ENCODE measurements around the gene SPATA32.

Gene SPATA32

GRCh38 chr17:45255358-45255757, 6.5 kb downstream of the SPATA32 start:
- ATAC-seq: no peak

GRCh38 chr17:45253879-45254278, 8.0 kb downstream of the SPATA32 start:
- no peak for ATAC-seq
- TF ChIP-seq ZFP3 (CRISPR knock-in tag; IDR thresholded peaks at IDR 0.05) (no peak), BACH2 (CRISPR knock-in tag; IDR thresholded peaks at IDR 0.05; ENCODE audit: borderline replicate concordance) (no peak), RARB (CRISPR knock-in tag; IDR thresholded peaks at IDR 0.05) (no peak), TCF4 (CRISPR knock-in tag; IDR thresholded peaks at IDR 0.05; ENCODE audit: borderline replicate concordance) (no peak), OSR1 (CRISPR knock-in tag; IDR thresholded peaks at IDR 0.05) (no peak), ZNF8 (CRISPR knock-in tag; IDR thresholded peaks at IDR 0.05) (no peak), CREB5 (CRISPR knock-in tag; IDR thresholded peaks at IDR 0.05; ENCODE audit: low read depth) (no peak), TOX (CRISPR knock-in tag; IDR thresholded peaks at IDR 0.05; ENCODE audit: borderline replicate concordance) (no peak), ZC3H10 (CRISPR knock-in tag; IDR thresholded peaks at IDR 0.05) (no peak), ISL1 (CRISPR knock-in tag; IDR thresholded peaks at IDR 0.05) (no peak), CSDC2 (CRISPR knock-in tag; IDR thresholded peaks at IDR 0.05) (no peak), ESRRG (CRISPR knock-in tag; IDR thresholded peaks at IDR 0.05) (no peak), SNAI2 (CRISPR knock-in tag; IDR thresholded peaks at IDR 0.05) (no peak), GLIS3 (CRISPR knock-in tag; IDR thresholded peaks at IDR 0.05) (no peak), ZNF565 (CRISPR knock-in tag; conservative IDR thresholded peaks at IDR 0.05; ENCODE audit: low read depth) (no peak), ARNTL (CRISPR knock-in tag; IDR thresholded peaks at IDR 0.05; ENCODE audit: borderline replicate concordance, low read depth) (no peak), ZNF70 (CRISPR knock-in tag; IDR thresholded peaks at IDR 0.05) (no peak)
- TF ChIP-seq, protein P1, sequence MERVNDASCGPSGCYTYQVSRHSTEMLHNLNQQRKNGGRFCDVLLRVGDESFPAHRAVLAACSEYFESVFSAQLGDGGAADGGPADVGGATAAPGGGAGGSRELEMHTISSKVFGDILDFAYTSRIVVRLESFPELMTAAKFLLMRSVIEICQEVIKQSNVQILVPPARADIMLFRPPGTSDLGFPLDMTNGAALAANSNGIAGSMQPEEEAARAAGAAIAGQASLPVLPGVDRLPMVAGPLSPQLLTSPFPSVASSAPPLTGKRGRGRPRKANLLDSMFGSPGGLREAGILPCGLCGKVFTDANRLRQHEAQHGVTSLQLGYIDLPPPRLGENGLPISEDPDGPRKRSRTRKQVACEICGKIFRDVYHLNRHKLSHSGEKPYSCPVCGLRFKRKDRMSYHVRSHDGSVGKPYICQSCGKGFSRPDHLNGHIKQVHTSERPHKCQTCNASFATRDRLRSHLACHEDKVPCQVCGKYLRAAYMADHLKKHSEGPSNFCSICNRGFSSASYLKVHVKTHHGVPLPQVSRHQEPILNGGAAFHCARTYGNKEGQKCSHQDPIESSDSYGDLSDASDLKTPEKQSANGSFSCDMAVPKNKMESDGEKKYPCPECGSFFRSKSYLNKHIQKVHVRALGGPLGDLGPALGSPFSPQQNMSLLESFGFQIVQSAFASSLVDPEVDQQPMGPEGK (CRISPR knock-in tag; IDR thresholded peaks at IDR 0.05; ENCODE audit: borderline replicate concordance): no peak
- TF ChIP-seq, protein P2, sequence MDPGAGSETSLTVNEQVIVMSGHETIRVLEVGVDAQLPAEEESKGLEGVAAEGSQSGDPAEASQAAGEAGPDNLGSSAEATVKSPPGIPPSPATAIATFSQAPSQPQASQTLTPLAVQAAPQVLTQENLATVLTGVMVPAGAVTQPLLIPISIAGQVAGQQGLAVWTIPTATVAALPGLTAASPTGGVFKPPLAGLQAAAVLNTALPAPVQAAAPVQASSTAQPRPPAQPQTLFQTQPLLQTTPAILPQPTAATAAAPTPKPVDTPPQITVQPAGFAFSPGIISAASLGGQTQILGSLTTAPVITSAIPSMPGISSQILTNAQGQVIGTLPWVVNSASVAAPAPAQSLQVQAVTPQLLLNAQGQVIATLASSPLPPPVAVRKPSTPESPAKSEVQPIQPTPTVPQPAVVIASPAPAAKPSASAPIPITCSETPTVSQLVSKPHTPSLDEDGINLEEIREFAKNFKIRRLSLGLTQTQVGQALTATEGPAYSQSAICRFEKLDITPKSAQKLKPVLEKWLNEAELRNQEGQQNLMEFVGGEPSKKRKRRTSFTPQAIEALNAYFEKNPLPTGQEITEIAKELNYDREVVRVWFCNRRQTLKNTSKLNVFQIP (CRISPR knock-in tag; IDR thresholded peaks at IDR 0.05; ENCODE audit: borderline replicate concordance, low read depth): no peak

More at GRCh38 chr17:45255358-45255757, 6.5 kb downstream of the SPATA32 start:
- TF ChIP-seq ZFP3 (CRISPR knock-in tag; IDR thresholded peaks at IDR 0.05) (no peak), ZNF565 (CRISPR knock-in tag; conservative IDR thresholded peaks at IDR 0.05; ENCODE audit: low read depth) (no peak), PPARA (CRISPR knock-in tag; IDR thresholded peaks at IDR 0.05; ENCODE audit: borderline replicate concordance) (no peak), ZNF70 (CRISPR knock-in tag; IDR thresholded peaks at IDR 0.05) (no peak), OSR1 (CRISPR knock-in tag; IDR thresholded peaks at IDR 0.05) (no peak), TSHZ2 (CRISPR knock-in tag; IDR thresholded peaks at IDR 0.05) (no peak), ZFP30 (CRISPR knock-in tag; IDR thresholded peaks at IDR 0.05) (no peak), ZNF8 (CRISPR knock-in tag; IDR thresholded peaks at IDR 0.05) (no peak), BACH2 (CRISPR knock-in tag; IDR thresholded peaks at IDR 0.05; ENCODE audit: borderline replicate concordance) (no peak), TOX (CRISPR knock-in tag; IDR thresholded peaks at IDR 0.05; ENCODE audit: borderline replicate concordance) (no peak), CSDC2 (CRISPR knock-in tag; IDR thresholded peaks at IDR 0.05) (no peak), ZC3H10 (CRISPR knock-in tag; IDR thresholded peaks at IDR 0.05) (no peak), TCF4 (CRISPR knock-in tag; IDR thresholded peaks at IDR 0.05; ENCODE audit: borderline replicate concordance) (no peak), RARB (CRISPR knock-in tag; IDR thresholded peaks at IDR 0.05) (no peak), GLIS3 (CRISPR knock-in tag; IDR thresholded peaks at IDR 0.05) (no peak)
- TF ChIP-seq, protein P1 (CRISPR knock-in tag; IDR thresholded peaks at IDR 0.05; ENCODE audit: borderline replicate concordance): no peak
- TF ChIP-seq, protein P3, sequence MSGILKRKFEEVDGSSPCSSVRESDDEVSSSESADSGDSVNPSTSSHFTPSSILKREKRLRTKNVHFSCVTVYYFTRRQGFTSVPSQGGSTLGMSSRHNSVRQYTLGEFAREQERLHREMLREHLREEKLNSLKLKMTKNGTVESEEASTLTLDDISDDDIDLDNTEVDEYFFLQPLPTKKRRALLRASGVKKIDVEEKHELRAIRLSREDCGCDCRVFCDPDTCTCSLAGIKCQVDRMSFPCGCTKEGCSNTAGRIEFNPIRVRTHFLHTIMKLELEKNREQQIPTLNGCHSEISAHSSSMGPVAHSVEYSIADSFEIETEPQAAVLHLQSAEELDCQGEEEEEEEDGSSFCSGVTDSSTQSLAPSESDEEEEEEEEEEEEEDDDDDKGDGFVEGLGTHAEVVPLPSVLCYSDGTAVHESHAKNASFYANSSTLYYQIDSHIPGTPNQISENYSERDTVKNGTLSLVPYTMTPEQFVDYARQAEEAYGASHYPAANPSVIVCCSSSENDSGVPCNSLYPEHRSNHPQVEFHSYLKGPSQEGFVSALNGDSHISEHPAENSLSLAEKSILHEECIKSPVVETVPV (CRISPR knock-in tag; IDR thresholded peaks at IDR 0.05): no peak

All from SK-N-SH treated with all-trans-retinoic acid at 6 μM for 48 hours (cell line).